ENCODE data around the gene GSTA2. TPM values are rescaled to one million over a fixed set of nuclear protein-coding genes. Genes with fewer than 3 reads are reported as not detected.

Gene GSTA2
- total RNA-seq, 1 experiment from 2014 or later, result not detected

DNA sequence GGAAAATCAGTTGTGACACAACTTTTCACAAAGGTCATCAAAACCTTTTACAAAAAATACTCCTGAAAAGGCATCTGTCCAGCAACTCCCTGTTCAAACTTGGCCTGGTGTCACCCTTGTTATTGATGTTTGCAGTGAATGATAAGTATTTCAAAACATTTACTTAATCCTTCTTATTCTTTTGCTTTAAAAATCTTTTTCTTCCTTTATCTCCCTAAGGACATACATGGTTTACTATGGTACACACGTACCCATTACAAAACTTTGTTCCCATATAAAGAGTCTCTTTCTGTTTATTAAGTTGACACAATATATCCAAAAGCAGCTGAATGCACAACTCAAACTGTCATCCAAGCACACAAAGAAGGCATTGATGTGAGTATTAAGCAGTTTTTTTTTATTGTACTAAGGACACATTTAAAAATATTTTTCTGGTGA, 17.5 kb downstream of the GSTA2 start:
- ChIA-PET CTCF (no interaction called here), POLR2A (ENCODE audit: unreplicated experiment) (no interaction called here)
- BruUV-seq (replicated peaks), result no TSS peak

DNA sequence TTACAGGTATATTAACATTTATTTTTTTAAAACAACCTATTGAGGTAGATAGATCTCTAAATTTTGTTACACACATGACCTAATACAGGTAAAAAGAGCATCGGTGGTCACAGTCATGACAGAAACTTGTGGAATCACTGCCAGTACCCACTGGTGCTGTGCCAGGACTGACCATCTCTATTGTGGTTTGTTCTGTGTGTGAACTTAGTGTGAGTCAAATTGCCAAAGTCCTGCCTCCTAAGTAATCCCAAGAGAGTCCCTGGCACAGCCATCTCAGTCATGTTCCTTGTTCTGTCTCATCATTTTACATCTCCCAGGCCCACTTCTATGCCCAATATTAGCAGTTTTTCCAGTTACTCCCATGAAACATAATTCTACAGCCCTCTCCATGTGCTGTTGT, 21.4 kb downstream of the GSTA2 start:
- Histone ChIP-seq H3K4me2 (no peak overlapping the region), H3K27me3 (ENCODE audit: insufficient read depth, low read depth) (no peaks in the 10 kb centered on the region), H3K27ac (no peak overlapping the region), H3K79me2 (ENCODE audit: low read depth) (no peaks in the 10 kb centered on the region), H2AFZ (no peak overlapping the region), H4K20me1 (ENCODE audit: insufficient read depth) (no peaks in the 10 kb centered on the region), H3F3A (ENCODE audit: insufficient read depth, low read depth) (no peaks in the 10 kb centered on the region), H3K4me1 (replicated peaks; ENCODE audit: insufficient read depth) (no peaks in the 10 kb centered on the region), H3K4me3 (no peak overlapping the region), H3K36me3 (ENCODE audit: low read depth) (no peaks in the 10 kb centered on the region), H3K9me2 (ENCODE audit: insufficient read depth) (no peaks in the 10 kb centered on the region), H3K9me3 (ENCODE audit: insufficient read depth, low read depth) (no peaks in the 10 kb centered on the region)
- POLR2A ChIA-PET (ENCODE audit: unreplicated experiment), result no interaction called here
- CTCF ChIA-PET, result no interaction called here
- no TSS peak for BruUV-seq (replicated peaks)
- no peak for DNase-seq
- intact Hi-C loops (cut with micrococcal nuclease; ENCODE audit: unreplicated experiment), result no loop called here
- no peak for TF ChIP-seq EZH2 (IDR thresholded peaks at IDR 0.05; ENCODE audit: low read depth)
- TF ChIP-seq, protein P1, sequence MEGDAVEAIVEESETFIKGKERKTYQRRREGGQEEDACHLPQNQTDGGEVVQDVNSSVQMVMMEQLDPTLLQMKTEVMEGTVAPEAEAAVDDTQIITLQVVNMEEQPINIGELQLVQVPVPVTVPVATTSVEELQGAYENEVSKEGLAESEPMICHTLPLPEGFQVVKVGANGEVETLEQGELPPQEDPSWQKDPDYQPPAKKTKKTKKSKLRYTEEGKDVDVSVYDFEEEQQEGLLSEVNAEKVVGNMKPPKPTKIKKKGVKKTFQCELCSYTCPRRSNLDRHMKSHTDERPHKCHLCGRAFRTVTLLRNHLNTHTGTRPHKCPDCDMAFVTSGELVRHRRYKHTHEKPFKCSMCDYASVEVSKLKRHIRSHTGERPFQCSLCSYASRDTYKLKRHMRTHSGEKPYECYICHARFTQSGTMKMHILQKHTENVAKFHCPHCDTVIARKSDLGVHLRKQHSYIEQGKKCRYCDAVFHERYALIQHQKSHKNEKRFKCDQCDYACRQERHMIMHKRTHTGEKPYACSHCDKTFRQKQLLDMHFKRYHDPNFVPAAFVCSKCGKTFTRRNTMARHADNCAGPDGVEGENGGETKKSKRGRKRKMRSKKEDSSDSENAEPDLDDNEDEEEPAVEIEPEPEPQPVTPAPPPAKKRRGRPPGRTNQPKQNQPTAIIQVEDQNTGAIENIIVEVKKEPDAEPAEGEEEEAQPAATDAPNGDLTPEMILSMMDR (conservative IDR thresholded peaks at IDR 0.05), result no peak

More for the DNA sequence above, 17.5 kb downstream of the GSTA2 start:
- Histone ChIP-seq H3K36me3 (ENCODE audit: low read depth) (no peaks in the 10 kb centered on the region), H2AFZ (no peak overlapping the region), H3F3A (ENCODE audit: insufficient read depth, low read depth) (no peaks in the 10 kb centered on the region), H3K79me2 (ENCODE audit: low read depth) (no peaks in the 10 kb centered on the region), H3K27ac (no peak overlapping the region), H4K20me1 (ENCODE audit: insufficient read depth) (no peaks in the 10 kb centered on the region), H3K9me3 (ENCODE audit: insufficient read depth, low read depth) (no peaks in the 10 kb centered on the region), H3K4me3 (no peak overlapping the region), H3K27me3 (ENCODE audit: insufficient read depth, low read depth) (no peaks in the 10 kb centered on the region), H3K4me1 (replicated peaks; ENCODE audit: insufficient read depth) (no peaks in the 10 kb centered on the region), H3K9me2 (ENCODE audit: insufficient read depth) (no peaks in the 10 kb centered on the region), H3K4me2 (no peak overlapping the region)
- DNase-seq, result no peak
- intact Hi-C loops (cut with micrococcal nuclease; ENCODE audit: unreplicated experiment), result no loop called here
- TF ChIP-seq, protein P1 (conservative IDR thresholded peaks at IDR 0.05), result no peak
- no peak for TF ChIP-seq EZH2 (IDR thresholded peaks at IDR 0.05; ENCODE audit: low read depth)

DNA sequence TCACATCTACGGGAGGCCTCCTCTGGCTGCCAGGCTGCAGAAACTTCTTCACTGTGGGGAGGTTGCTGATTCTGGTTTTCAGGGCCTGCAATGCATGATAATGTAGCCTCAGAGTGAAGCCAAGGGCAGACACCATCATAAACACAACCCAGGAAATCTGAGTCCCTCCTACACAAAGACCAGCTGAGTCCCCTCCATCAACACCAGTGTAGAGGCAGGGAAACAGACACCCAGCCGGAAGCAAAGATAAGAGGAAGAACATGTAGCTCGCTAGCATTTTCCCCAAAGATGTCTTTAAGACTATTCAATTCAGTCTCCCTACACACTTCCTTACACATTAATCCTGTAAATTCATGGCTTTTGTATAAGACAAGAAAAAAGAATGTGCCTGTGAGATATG, 23.6 kb downstream of the GSTA2 start:
- intact Hi-C loops (cut with micrococcal nuclease; ENCODE audit: unreplicated experiment), result no loop called here
- Histone ChIP-seq H3K9me2 (ENCODE audit: insufficient read depth) (no peaks in the 10 kb centered on the region), H3K36me3 (ENCODE audit: low read depth) (no peaks in the 10 kb centered on the region), H3K79me2 (ENCODE audit: low read depth) (no peaks in the 10 kb centered on the region), H3K4me1 (replicated peaks; ENCODE audit: insufficient read depth) (no peaks in the 10 kb centered on the region), H3K9me3 (ENCODE audit: insufficient read depth, low read depth) (no peaks in the 10 kb centered on the region), H3K27ac (no peak overlapping the region), H3K4me2 (no peak overlapping the region), H4K20me1 (ENCODE audit: insufficient read depth) (no peaks in the 10 kb centered on the region), H3K4me3 (no peak overlapping the region), H3F3A (ENCODE audit: insufficient read depth, low read depth) (no peaks in the 10 kb centered on the region), H2AFZ (no peak overlapping the region), H3K27me3 (ENCODE audit: insufficient read depth, low read depth) (no peaks in the 10 kb centered on the region)
- DNase-seq, result no peak
- BruUV-seq (replicated peaks), result no TSS peak
- ChIA-PET POLR2A (ENCODE audit: unreplicated experiment) (interaction anchor here (0.7 kb wide), 1 partner anchor 40 kb away, joined by 3 read pairs; no protein-coding TSS in a partner anchor), CTCF (no interaction called here)
- TF ChIP-seq, protein P1 (conservative IDR thresholded peaks at IDR 0.05), result no peak
- TF ChIP-seq EZH2 (IDR thresholded peaks at IDR 0.05; ENCODE audit: low read depth), result no peak

Data from PC-9 (cell line).